ENCODE results near the gene PDZK1IP1.

The PDZK1IP1 gene

GRCh38 chr1:47189844-47190508 is at the start of gene PDZK1IP1:
Gene PDZK1IP1, minus strand, starts transcription at chr1:47190036. Its CDS starts 104 bp downstream, at chr1:47189932.
- TF ChIP-seq, protein P1, sequence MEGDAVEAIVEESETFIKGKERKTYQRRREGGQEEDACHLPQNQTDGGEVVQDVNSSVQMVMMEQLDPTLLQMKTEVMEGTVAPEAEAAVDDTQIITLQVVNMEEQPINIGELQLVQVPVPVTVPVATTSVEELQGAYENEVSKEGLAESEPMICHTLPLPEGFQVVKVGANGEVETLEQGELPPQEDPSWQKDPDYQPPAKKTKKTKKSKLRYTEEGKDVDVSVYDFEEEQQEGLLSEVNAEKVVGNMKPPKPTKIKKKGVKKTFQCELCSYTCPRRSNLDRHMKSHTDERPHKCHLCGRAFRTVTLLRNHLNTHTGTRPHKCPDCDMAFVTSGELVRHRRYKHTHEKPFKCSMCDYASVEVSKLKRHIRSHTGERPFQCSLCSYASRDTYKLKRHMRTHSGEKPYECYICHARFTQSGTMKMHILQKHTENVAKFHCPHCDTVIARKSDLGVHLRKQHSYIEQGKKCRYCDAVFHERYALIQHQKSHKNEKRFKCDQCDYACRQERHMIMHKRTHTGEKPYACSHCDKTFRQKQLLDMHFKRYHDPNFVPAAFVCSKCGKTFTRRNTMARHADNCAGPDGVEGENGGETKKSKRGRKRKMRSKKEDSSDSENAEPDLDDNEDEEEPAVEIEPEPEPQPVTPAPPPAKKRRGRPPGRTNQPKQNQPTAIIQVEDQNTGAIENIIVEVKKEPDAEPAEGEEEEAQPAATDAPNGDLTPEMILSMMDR (IDR thresholded peaks at IDR 0.05; ENCODE audit: control insufficient read depth, extremely low read depth, insufficient read depth): no peak
- 0 out of 2 replicates have a peak within 1 kb of the TSS, but pooled peaks have one; percentile 4 for H3K4me3 ChIP-seq (ENCODE audit: low read depth, low read length)
- DNase-seq (ENCODE audit: low read depth): peak; percentile 33

GRCh38 chr1:47238935-47239592 is 49.2 kb upstream of the PDZK1IP1 start:
- no peak for DNase-seq (ENCODE audit: low read depth)
- TF ChIP-seq, protein P1 (IDR thresholded peaks at IDR 0.05; ENCODE audit: control insufficient read depth, extremely low read depth, insufficient read depth): no peak
- H3K4me3 ChIP-seq (ENCODE audit: low read depth, low read length): no peak overlapping the region

DNA sequence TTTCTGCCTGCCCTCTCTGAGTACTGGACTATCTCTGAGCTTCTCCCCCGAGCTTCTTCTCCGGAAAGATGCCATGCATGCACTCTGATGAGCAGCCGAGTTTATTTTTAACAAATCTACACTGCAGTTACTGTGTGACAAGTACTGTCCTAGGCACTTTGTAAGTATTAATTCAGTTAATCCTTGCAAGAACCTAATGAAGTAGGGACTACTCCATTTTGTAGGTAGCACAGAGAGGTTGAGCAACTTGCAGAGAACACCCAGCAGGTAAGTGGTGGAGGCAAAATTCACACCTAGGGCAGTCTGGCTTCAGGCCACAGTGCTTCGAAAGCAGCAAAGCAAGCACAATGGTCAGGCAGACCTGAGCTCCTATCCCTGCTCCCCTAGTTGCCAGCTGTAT is 46.0 kb upstream of the PDZK1IP1 start:
- DNase-seq (ENCODE audit: low read depth): no peak
- TF ChIP-seq, protein P1 (IDR thresholded peaks at IDR 0.05; ENCODE audit: control insufficient read depth, extremely low read depth, insufficient read depth): no peak
- H3K4me3 ChIP-seq (ENCODE audit: low read depth, low read length): no peak overlapping the region

GRCh38 chr1:47235241-47235681 is 45.4 kb upstream of the PDZK1IP1 start:
- no peak overlapping the region for H3K4me3 ChIP-seq (ENCODE audit: low read depth, low read length)
- TF ChIP-seq, protein P1 (IDR thresholded peaks at IDR 0.05; ENCODE audit: control insufficient read depth, extremely low read depth, insufficient read depth): no peak
- no peak for DNase-seq (ENCODE audit: low read depth)

GRCh38 chr1:47233186-47233585 is 43.4 kb upstream of the PDZK1IP1 start:
- TF ChIP-seq, protein P1 (IDR thresholded peaks at IDR 0.05; ENCODE audit: control insufficient read depth, extremely low read depth, insufficient read depth): no peak
- DNase-seq (ENCODE audit: low read depth): no peak
- no peak overlapping the region for H3K4me3 ChIP-seq (ENCODE audit: low read depth, low read length)

- no peak for DNase-seq (ENCODE audit: low read depth)
- no peak within 1 kb of the TSS for H3K4me3 ChIP-seq (ENCODE audit: low read depth, low read length)
- TF ChIP-seq, protein P1 (IDR thresholded peaks at IDR 0.05; ENCODE audit: control insufficient read depth, extremely low read depth, insufficient read depth): no peak
These were observed 42.5 kb upstream of the PDZK1IP1 start, which contains the start of gene TAL1 for GRCh38 chr1:47232187-47232874. Gene TAL1, minus strand, starts transcription at chr1:47232225. Its CDS starts 6,337 bp downstream, at chr1:47225888.

Data from LNCaP clone FGC (cell line).